ENCODE results near the gene IL19.
"Not testable (repeated sequence)": the region's sequence is repeated elsewhere in the genome, so short reads cannot be mapped to it uniquely, and the experiment has no call there.

The IL19 gene

DNA sequence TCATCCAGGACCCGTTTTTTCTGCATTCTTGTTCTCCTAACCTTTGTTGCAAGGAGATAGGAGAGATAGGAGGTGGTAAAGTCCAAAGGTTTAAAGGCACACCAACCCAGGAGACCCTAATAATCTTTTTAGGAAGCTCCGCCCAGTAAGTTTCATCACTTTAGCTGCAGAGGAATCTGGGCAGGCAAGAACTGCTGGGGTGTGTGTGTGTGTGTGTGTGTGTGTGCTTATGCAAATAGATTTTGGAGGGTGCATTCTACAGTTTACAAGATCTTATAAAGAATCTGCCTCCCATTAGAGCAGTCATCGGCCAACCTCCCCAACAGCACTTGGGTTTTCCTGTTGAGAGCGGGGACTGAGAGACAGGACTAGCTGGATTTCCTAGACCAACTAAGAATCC is 5.7 kb downstream of the IL19 start:
- DNase-seq (ENCODE audit: low read depth in 2 of 2), result no peak

DNA sequence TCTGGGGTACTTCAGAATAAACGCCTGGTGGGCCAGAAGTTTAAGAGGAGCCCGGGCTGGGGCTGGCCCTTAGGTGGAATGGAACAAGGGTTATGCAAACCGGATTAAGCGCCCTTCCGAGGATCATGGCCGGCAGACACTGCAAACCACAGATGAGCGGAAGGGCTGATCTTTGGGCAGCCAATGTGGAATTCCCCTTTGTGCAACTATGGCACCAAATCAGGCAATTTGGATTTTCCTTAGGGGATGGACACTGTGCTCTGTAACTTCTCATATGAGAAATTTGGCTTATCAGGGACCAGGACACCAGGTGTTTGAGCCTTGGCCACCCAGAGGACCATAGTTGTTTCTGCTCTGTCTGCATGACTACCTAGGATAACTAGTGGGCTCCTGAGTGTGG is 7.5 kb downstream of the IL19 start:
- DNase-seq (ENCODE audit: low read depth in 2 of 2), result no peak

DNA sequence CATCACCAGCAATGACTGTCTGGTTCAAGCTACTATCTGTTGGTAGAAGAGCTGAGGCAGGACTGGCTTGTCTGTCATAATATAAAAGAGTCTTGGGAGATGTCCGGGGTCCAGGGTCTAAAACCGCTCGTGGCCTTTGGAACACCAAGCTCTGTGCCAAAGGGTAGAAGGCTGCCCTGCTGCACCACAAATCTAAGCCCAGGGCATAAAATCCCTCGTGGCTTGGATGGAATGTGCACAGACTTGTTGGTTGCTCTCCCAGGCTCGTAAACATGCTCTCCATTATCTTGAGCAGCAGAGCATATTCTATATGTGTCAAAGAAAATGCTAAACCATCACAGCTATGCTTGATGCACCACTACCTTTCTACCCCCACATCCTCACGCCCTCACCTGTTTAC is 8.3 kb downstream of the IL19 start:
- DNase-seq (ENCODE audit: low read depth in 2 of 2), result not testable (repeated sequence)

DNA sequence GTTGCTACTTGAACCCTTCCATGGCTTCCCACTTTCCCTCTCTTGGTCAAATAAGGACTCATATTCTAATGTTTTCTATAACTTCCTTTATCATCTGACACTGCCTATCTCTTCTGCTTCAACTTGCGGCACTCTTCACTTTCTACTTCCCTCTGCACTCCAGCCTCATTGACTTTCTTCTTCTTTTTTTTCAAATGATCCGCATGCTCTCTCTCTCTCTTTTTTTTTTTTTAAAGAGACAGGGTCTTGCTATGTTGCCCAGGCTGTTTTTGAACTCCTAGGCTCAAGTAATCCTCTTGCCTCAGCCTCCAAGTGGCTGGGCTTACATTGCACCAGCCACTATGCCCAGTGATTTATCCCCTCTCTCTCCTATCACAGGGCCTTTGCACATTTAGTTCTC is 9.1 kb downstream of the IL19 start:
- DNase-seq (ENCODE audit: low read depth in 2 of 2), result no peak

DNA sequence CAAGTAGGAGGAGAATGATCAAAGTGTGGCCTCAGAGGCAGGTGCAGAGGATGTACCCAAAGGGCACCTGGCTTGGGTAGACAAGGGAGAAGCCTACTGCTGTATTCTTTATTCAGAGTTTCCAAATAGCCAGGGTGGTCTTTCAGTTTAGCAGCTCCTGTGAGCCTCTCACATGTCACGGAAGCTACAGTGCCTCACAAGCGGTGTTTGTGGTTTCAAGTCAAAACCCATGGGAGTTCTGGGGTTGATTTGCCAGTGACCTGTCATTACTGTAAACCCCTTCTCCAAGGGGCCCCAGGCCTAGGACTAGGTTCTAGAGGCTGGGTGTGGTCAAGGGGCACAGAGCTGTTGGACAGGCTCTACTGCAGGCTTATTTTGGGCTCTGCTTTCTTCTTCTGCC is 11.9 kb downstream of the IL19 start:
- DNase-seq (ENCODE audit: low read depth in 2 of 2), result no peak

DNA sequence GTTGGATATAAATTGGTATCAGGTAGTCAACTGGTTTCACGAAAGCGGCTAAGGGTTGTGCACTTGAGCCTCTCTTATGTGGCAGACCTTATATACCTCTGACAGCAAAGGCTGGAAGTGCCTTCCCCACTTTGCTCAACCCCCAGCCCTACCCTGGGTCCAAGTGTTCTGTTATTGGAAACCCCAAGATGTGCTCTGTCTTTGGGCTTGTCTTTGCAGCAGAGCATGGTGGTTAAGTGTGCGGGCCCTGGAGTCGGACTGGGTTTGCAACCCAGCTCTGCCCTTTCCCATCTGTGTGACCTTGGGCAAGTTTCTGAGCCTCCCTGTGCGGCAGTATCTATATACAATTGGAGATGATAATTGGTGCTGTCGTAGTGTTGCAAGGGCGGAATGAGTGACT is 12.9 kb downstream of the IL19 start:
- DNase-seq (ENCODE audit: low read depth in 2 of 2), result no peak

DNA sequence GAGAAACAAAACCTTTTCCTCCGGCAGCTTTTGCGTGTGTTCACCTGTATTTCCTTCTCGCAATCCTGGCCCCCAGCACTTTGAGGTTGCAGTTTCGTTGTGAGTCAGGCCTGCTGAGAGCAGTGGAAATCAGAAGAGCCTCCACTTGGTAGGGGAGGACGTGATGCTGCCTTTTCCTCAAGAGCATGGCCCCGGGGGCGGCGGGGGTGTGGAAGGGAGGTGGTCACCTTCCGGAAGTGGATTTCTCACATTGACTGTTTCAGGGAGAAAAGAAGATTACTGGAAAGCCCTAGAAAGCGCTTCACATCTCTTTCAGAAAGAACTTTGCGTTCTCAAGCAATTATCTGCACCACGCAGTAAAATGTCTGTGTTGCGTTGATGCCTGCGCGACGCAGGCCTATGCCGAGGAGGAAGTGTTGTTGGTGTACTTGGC is 13.9 kb downstream of the IL19 start:
- peak; percentile 85 to 88 for DNase-seq (ENCODE audit: low read depth in 2 of 2)

DNA sequence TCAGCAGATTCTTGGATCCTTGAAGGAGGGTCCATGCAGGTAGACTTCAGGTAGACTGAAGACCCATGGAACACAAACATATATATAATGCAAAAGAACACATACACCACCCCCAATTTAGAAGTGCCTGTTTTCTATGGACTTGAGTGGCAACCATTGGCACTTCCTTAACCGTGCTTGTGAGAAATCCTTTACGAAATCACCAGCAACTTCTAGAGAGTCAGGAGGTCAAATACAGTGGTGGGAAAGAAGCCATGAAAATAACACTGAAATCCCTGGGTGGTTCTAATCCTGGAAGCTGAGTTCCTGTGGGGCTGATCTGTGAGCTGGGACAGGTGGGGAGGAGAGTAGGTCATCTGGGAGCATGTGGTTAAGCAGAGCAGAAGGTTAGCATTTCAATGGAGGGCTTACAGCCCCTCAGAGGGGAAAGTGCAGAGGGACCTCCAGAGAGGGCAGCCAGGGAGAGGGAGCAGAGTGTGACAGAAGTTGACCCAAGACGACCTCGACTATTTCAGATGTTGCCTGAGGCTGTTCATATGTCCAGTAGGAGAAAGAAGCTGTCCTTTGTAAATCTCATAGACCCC is 14.7 kb downstream of the IL19 start:
- no peak for DNase-seq (ENCODE audit: low read depth in 2 of 2)

DNA sequence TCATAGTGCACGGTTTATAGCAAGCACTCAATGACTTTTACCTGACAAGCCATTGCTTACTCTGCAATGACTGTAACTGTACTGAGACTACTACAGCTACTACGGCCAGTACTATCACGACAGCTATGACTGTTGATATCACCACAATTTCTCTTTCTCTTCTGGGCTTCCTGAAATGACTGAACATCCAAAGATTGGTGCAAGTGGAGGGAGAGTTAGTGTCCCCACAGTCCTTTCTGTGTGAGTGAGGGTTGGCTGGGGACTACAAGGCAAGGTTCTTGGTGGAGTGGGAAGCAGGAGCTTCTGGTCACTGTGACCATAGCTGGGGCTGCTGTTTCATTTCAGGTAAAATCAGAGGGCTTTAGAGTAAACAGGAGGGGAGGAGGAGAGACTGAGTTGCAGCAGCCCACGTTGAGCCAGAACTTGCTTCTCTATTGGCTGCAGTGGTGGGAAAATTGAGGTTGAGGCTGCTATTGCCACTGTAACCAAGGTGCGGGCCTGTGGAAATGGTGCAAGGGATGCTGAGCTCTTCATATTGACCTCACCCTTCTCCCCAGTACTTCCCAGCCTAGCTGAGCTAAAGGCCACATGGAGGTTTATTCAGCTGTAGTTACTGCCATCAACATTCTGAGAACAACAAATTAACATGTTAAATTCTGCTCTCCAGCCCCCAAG is 15.8 kb downstream of the IL19 start:
- no peak for DNase-seq (ENCODE audit: low read depth in 2 of 2)

DNA sequence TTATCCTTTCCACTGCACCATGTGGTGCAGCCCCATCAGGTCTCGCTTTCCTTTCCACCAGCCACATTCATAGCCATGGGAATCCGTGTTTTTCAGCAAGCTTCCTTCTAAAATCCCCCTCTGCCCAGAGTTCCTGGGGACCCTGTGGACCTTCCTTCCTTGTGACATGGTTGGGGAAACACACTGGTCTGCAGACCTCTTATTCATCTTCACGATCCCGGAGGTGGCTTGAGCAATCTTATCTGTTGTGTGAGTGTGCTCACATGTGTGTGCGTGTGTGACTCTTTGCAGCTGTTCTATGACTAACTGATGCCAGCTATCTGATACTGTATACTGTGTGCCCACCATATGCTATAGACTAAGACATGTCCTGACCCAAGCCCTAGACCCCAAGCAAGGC is 17.3 kb downstream of the IL19 start:
- no peak for DNase-seq (ENCODE audit: low read depth in 2 of 2)

DNA sequence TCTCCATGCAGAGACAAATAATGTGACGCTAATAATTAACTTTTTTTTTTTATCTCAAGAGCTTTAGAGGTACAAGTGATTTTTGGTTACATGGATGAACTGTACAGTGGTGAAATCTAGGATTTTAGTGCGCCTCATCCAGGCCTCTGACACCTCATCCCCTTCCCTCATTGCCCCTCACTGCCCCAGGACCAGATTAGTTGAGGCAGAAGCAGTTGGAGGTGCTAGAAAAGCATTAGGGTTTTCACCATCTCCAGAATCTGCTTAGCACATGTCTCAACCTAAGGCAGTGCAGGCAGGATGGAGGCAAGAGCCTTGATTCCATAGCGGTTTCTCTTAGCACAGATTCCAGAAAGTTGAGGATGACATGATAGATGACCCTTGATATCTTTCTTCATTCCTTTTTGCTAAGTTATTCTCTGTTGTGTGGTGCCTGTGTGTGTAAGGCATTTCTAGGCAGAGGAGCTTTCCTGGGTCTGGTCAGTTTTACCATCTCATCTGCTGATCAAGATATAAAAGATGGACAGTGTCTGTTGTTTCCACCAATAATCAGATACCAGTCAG is 18.0 kb downstream of the IL19 start:
- DNase-seq (ENCODE audit: low read depth in 2 of 2), result no peak

DNA sequence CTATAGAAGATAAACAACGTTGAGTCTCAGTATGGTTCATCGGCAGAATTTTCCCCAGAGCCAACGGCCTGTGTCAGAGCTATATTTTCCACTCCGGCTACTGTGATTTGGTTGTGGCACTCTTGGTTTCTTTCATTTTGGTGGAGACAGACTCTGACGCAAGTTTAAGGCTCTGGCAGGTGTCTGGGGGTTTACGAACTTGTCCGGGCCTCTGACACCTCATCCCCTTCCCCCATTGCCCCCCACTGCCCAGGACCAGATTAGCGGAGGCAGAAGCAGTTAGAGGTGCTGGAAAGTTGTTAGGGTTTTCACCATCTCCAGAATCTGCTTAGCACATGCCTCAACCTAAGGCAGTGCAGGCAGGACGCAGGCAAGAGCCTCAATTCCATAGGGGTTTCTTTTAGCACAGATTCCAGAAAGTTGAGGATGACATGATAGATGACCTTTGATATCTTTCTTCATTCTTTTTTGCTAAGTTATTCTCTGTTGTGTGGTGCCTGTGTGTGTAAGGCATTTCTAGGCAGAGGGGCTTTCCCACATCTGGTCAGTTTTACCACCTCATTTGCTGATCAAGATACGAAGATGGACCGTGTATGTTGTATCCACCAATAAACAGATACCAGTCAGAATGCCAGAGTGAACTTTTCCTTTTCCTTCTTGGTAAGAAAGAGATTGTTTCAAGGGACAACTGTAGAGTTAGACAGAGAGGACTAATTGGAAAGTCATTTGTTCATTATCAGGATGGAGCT is 20.1 kb downstream of the IL19 start:
- DNase-seq (ENCODE audit: low read depth in 2 of 2), result no peak

DNA sequence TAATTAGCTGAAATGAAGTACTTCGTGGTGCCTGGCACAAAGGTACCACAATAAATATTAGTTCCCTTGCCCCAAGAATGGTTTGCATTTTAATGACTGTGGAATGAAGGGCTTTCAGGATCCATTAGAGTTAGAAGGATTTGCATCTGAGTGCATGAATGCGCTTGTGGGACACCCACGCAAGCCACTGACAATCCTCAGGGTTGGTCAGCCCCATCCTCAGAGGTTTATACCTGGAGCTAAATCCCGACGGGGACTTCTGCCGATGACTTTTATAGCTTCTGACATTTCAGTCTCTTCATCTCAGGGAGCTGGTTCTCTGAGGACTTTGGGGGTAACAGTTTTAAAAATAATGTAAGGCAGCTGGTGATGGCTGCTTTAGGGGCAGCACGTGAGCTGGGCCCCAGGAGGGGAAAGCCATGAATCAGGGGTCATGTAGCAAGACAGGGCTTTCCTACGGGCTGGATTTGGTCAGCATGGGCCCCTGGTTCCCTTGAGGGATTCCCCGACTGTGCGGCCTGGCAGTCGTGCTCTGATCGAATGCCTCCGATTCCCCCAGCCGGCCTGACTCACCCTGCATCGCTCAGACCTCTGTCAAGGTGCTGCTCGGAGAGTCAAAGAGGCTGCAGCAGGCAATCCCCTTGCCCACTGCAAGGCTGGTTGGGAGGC is 22.5 kb downstream of the IL19 start:
- no peak for DNase-seq (ENCODE audit: low read depth in 2 of 2)

DNA sequence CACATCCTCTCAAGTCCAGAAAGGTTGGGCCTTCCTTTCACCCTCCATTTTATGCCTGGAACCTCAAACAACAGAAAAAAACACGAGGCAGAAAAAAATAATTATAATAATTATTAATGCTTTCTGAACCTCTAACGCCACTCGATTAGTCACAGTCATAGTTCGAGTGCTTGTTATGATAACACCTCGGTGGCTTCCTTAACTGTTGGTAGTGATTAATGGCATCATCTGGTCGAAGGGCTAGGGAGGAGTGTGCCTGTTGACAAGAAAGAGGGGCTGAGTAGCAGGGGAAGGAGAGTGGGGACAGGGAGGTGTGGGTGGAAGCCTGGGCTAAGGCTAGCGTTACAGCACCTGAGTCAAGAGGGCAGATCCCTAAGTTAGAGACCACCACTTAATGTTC is 23.0 kb downstream of the IL19 start:
- DNase-seq (ENCODE audit: low read depth in 2 of 2), result no peak

DNA sequence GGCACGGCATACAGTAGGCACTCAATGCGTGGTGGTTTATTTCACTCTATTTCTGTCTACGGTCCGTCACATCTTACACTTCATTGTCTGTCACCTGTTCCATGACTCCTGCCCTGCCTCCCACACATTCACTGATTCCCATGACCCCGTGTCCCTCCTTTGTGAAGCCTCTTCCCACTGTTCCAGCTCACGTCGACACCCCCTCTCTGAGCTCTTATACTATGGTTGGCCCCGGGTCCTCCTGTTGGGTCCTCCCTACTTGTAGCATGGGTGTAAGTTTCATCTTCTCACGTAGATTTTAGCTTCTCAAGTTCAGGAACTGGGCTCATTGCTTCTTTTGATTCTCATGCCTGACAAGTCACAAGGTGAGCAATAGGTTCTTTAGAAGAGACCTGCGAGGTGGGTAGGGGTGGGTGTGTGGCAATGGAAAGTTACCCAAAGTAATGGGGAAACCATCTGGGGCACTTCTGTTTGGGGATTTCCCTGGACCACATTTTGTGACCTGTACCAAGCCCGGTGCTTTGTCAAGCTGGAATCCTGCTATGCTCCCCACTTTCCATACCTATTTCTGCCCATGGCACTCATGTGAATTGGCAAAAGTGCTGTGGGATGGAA is 23.8 kb downstream of the IL19 start:
- DNase-seq (ENCODE audit: low read depth in 2 of 2), result no peak

DNA sequence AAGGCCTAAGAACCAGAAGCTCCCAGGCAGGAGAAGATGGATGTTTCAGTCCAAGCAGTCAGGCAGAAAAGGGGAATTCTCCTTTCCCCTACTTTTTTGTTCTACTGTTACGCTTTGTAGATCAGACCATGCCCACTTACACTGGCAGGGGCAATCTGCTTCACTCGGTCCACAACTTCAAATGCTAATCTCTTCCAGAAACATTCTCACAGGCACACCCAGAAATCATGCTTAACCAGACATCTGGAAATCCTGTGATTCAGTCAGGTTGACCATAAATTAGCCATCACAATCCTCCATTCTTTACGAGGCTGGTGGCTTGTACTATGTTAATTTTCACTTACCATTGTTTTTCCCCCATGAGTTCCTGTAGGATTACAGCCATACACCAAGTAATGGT is 25.5 kb downstream of the IL19 start:
- DNase-seq (ENCODE audit: low read depth in 2 of 2), result no peak

DNA sequence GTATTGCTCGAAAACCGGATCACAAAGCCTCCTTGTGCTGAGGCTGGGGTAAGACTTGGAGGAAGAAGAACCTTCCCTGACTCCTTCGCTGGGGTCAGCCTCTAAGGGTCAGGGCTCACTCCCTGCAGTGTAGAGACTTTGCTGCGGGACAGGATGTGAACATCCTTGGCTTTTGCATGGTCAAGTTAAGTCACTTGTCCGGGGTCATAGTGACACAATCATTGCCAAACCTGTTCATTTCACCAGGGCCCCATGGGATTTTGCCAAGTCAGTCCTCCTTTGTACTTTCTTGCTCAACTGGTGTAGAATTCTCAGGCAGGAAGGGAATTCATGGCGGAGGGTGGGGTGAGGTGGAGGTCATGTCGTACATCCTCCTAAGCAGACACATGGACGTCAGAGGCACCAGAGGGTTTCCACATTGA is 26.4 kb downstream of the IL19 start:
- DNase-seq (ENCODE audit: low read depth in 2 of 2), result no peak

DNA sequence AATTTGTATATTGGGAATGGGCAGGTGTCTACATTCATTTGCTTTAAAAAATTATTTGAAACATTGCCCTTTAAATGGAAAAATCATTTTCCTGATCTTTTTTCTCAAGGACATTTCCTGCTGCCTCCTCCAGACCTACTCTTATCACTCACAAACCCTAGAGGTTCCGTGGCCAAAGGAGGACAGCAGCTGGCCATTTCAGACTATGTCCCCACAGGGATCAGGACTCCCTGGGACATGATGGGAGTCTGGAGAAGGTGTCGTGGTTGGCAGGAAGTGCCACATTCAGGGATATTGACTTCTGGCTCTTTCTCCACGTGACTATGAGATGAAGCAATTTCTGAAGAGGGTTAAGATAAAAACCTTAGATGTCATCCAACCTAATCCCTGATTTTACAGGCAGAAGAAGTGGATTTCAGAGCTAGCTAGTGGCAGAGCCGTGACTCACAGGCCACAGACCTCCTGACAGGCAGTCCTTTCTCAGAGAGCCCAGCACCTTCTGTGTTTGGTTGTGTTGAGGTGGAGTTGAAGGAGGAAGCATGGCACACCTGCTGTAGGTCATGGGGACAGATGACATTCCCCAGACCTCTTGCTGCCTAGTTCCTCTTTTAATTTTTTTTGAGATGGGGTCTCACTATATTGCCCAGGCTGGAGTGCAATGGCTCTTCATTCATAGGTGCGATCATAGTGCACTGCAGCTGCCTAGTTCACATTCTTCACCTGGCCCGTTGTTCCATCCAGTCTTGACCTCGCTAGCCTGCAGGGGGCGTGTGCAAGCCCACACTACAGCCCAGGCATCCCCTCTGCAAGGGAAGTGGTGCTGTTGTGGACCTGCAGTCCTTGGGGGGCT is 27.2 kb downstream of the IL19 start:
- no peak for DNase-seq (ENCODE audit: low read depth in 2 of 2)

DNA sequence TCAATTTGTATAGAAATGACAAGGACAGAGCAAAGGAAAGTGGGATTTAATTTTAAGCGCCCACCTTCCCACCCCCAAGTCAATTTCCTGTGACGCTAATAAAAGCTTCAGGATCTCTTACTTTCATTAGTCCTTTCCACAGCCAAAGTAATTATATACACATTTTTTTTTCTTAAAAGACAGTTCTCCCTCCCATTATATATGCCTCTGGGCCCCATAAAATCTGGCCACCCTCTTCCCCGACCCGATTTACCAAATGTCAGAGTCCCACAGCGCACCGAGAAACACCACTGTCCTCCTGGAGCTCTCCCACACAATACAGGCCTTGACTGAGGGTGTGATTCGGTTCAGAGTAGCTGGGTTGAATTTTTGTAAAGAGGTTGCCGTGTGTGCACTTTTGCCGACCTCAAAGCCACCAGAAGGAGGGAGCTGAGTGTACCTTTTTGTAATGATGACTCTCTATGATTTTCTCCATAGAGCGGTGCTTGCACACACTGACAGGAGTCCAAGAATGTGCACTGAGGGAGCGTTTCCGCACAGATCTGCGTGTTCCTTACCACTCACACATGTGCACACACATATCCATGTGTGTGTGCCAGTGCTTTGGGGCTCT is 27.9 kb downstream of the IL19 start:
- no peak for DNase-seq (ENCODE audit: low read depth in 2 of 2)

DNA sequence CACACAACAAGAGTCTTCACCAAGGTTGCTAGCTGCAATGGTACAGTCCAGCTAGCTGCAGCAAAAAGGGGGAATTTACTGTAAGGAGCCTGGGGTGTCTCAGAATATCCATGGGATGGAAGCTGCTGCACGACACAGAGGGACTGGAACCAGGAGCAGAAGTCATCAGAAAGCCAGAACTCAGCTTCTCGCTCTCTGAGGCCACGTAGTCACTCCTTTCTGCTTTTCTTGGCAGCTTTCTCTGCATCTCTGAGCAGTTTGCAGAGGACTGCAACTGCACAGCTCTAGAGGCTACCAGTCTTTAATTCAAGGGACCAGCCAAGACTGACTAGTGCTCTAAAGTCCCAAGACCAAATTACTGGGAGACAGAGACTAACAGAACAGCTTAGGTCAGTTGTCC is 28.7 kb downstream of the IL19 start:
- no peak for DNase-seq (ENCODE audit: low read depth in 2 of 2)

DNA sequence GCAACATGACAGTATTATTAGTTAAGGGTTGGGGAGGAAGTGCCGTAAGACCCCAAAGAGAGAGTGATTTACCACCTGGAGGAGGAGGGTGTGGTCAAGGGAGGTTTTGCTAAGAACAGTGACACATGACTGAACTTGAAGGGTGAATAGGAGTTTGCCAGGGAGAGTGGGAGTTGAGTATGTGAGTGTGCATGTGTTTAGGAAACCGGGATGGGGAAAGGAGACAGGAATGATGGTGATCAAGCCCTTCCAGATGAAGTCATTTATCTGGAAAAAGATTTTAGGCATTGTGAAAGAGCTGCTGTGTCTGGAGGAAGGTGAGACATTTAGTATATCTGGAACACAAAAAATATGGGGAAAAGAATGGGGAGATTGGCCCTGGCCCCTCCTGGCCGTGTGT is 29.8 kb downstream of the IL19 start:
- no peak for DNase-seq (ENCODE audit: low read depth in 2 of 2)

All from stimulated activated CD4-positive, alpha-beta T cell treated with anti-CD3 and anti-CD28 coated beads, Interleukin-4, amount 100 ng/mL, for 48 hours (primary cell).